ENCODE data around the gene VENTX. TPM values are rescaled to one million over a fixed set of nuclear protein-coding genes. Genes with fewer than 3 reads are reported as not detected.

VENTX gene
- total RNA-seq, 1 donor from 2014 or later = not detected

- H3K36me3 Mint-ChIP-seq = no peaks in the 10 kb centered on the region
- peaks cover 4% of the 10 kb centered on the region for H3K27me3 Mint-ChIP-seq (ENCODE audit: insufficient read depth, low read depth)
- TF ChIP-seq CTCF (IDR thresholded peaks at IDR 0.05) = no peak
- no peak for TF ChIP-seq EZH2 (IDR thresholded peaks at IDR 0.05)
- no peak for TF ChIP-seq EZH2phosphoT487 (IDR thresholded peaks at IDR 0.05)
- no peak overlapping the region for H3K27ac Mint-ChIP-seq
- Histone ChIP-seq H3K36me3 (no peaks in the 10 kb centered on the region), H3K9me3 (ENCODE audit: low read depth) (no peaks in the 10 kb centered on the region), H4K20me1 (ENCODE audit: low read depth) (no peaks in the 10 kb centered on the region), H3K4me3 (no peak overlapping the region), H3K27ac (no peak overlapping the region), H2AFZ (replicated peaks) (no peak overlapping the region), H3K79me2 (ENCODE audit: low read depth) (no peaks in the 10 kb centered on the region), H3K27me3 (no peaks in the 10 kb centered on the region), H3K4me1 (no peaks in the 10 kb centered on the region), H3K9ac (no peak overlapping the region), H3F3A (ENCODE audit: low read depth) (no peaks in the 10 kb centered on the region), H3K4me2 (no peak overlapping the region)
- DNase-seq (ENCODE audit: low spot score) = no peak
- H3K9me3 Mint-ChIP-seq = no peaks in the 10 kb centered on the region
- peaks cover 2% of the 10 kb centered on the region for H3K4me1 Mint-ChIP-seq
- H3K4me3 Mint-ChIP-seq = no peak overlapping the region
Measured at GRCh38 chr10:133207041-133207600, 30.5 kb upstream of the VENTX start.

- Histone ChIP-seq H3K9me3 (ENCODE audit: low read depth) (no peaks in the 10 kb centered on the region), H3K9ac (no peak overlapping the region), H2AFZ (replicated peaks) (no peak overlapping the region), H3K79me2 (ENCODE audit: low read depth) (no peaks in the 10 kb centered on the region), H4K20me1 (ENCODE audit: low read depth) (no peaks in the 10 kb centered on the region), H3K27ac (no peak overlapping the region), H3K27me3 (no peaks in the 10 kb centered on the region), H3K4me2 (no peak overlapping the region), H3K4me1 (no peaks in the 10 kb centered on the region), H3F3A (ENCODE audit: low read depth) (no peaks in the 10 kb centered on the region), H3K36me3 (no peaks in the 10 kb centered on the region), H3K4me3 (no peak overlapping the region)
- Mint-ChIP-seq H3K27me3 (ENCODE audit: insufficient read depth, low read depth) (peaks cover 5% of the 10 kb centered on the region), H3K4me3 (no peak overlapping the region), H3K4me1 (peaks cover 3% of the 10 kb centered on the region), H3K36me3 (no peaks in the 10 kb centered on the region), H3K9me3 (no peaks in the 10 kb centered on the region), H3K27ac (no peak overlapping the region)
- no peak for DNase-seq (ENCODE audit: low spot score)
- no peak for TF ChIP-seq EZH2phosphoT487 (IDR thresholded peaks at IDR 0.05)
- TF ChIP-seq EZH2 (IDR thresholded peaks at IDR 0.05) = no peak
- no peak for TF ChIP-seq CTCF (IDR thresholded peaks at IDR 0.05)
Measured at GRCh38 chr10:133207627-133208026, 30.0 kb upstream of the VENTX start.

GRCh38 chr10:133208466-133208865, 29.2 kb upstream of the VENTX start:
- H3K4me3 Mint-ChIP-seq = no peak overlapping the region
- H3K9me3 Mint-ChIP-seq = no peaks in the 10 kb centered on the region

More at GRCh38 chr10:133208466-133208865, 29.2 kb upstream of the VENTX start:
- no peaks in the 10 kb centered on the region for H3F3A ChIP-seq (ENCODE audit: low read depth)
- H3K27me3 Mint-ChIP-seq (ENCODE audit: insufficient read depth, low read depth) = peaks cover 5% of the 10 kb centered on the region
- no peak for TF ChIP-seq CTCF (IDR thresholded peaks at IDR 0.05)
- TF ChIP-seq EZH2 (IDR thresholded peaks at IDR 0.05) = no peak
- TF ChIP-seq EZH2phosphoT487 (IDR thresholded peaks at IDR 0.05) = no peak
- H3K4me1 ChIP-seq = no peaks in the 10 kb centered on the region
- no peaks in the 10 kb centered on the region for H3K27me3 ChIP-seq
- H3K27ac Mint-ChIP-seq = no peak overlapping the region
- no peak overlapping the region for H3K27ac ChIP-seq
- no peak overlapping the region for H3K4me3 ChIP-seq
- no peak for DNase-seq (ENCODE audit: low spot score)
- H2AFZ ChIP-seq (replicated peaks) = no peak overlapping the region
- no peaks in the 10 kb centered on the region for H3K79me2 ChIP-seq (ENCODE audit: low read depth)
- H3K9ac ChIP-seq = no peak overlapping the region
- H3K4me1 Mint-ChIP-seq = peaks cover 3% of the 10 kb centered on the region
- H3K9me3 ChIP-seq (ENCODE audit: low read depth) = no peaks in the 10 kb centered on the region
- no peaks in the 10 kb centered on the region for H4K20me1 ChIP-seq (ENCODE audit: low read depth)
- no peak overlapping the region for H3K4me2 ChIP-seq
- H3K36me3 Mint-ChIP-seq = no peaks in the 10 kb centered on the region
- H3K36me3 ChIP-seq = no peaks in the 10 kb centered on the region

All from neural progenitor cell (in vitro differentiated cells).